ENCODE results near the gene DCHS1.

DCHS1 gene

DNA sequence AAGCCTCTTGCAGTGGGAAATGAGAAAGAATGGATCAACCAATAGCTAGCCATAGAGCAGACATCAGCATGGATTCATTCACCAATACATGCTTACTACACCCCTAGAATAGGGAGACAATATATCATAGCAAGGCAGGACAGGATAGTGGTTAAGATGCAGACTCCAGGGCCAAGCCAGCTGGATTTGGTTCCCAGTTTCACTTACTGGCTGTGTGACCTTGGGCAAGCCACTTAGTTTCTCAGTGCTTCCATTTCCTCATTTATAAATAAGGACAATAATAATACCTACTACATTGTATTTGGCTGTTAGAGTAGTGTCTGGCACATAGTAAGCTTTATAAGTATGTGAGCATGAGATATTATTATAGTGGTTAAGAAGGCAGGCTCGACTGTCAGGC, 7.1 kb downstream of the DCHS1 start:
- Histone ChIP-seq H3K27me3 (ENCODE audit: control insufficient read depth in 2 of 2, insufficient read depth in 2 of 2, low read length in 2 of 2) (peaks cover 0 to 4% of the 10 kb centered on the region in 2 donors), H3K4me1 (ENCODE audit: control insufficient read depth in 2 of 2, insufficient read depth in 2 of 2, low read length in 2 of 2) (peaks cover 20 to 22% of the 10 kb centered on the region in 2 donors), H3K9ac (ENCODE audit: low read depth in 1 of 2, low read length in 2 of 2) (no peak overlapping the region), H3K9me3 (ENCODE audit: control insufficient read depth in 2 of 2, low read length in 2 of 2) (no peaks in the 10 kb centered on the region), H3K36me3 (ENCODE audit: control insufficient read depth in 2 of 2, insufficient read depth in 2 of 2, low read length in 2 of 2) (no peaks in the 10 kb centered on the region), H3K27ac (ENCODE audit: low read depth in 2 of 2, low read length in 2 of 2) (no peak overlapping the region), H3K4me3 (ENCODE audit: low read length in 2 of 2) (no peak overlapping the region)

- Histone ChIP-seq H3K9ac (ENCODE audit: low read depth in 1 of 2, low read length in 2 of 2) (no peak overlapping the region), H3K36me3 (ENCODE audit: control insufficient read depth in 2 of 2, insufficient read depth in 2 of 2, low read length in 2 of 2) (no peaks in the 10 kb centered on the region), H3K27ac (ENCODE audit: low read depth in 2 of 2, low read length in 2 of 2) (peak overlapping the region; percentile 59 to 78), H3K4me1 (ENCODE audit: control insufficient read depth in 2 of 2, insufficient read depth in 2 of 2, low read length in 2 of 2) (peaks cover 20 to 22% of the 10 kb centered on the region in 2 donors), H3K27me3 (ENCODE audit: control insufficient read depth in 2 of 2, insufficient read depth in 2 of 2, low read length in 2 of 2) (peaks cover 0 to 4% of the 10 kb centered on the region in 2 donors), H3K4me3 (ENCODE audit: low read length in 2 of 2) (no peak overlapping the region), H3K9me3 (ENCODE audit: control insufficient read depth in 2 of 2, low read length in 2 of 2) (no peaks in the 10 kb centered on the region)
These were observed 7.8 kb downstream of the DCHS1 start for GRCh38 chr11:6647836-6648235.

GRCh38 chr11:6646918-6647679, 8.5 kb downstream of the DCHS1 start:
- Histone ChIP-seq H3K9me3 (ENCODE audit: control insufficient read depth in 2 of 2, low read length in 2 of 2) (no peaks in the 10 kb centered on the region), H3K27me3 (ENCODE audit: control insufficient read depth in 2 of 2, insufficient read depth in 2 of 2, low read length in 2 of 2) (peaks cover 0 to 4% of the 10 kb centered on the region in 2 donors), H3K27ac (ENCODE audit: low read depth in 2 of 2, low read length in 2 of 2) (peak overlapping the region; percentile 59 to 78), H3K36me3 (ENCODE audit: control insufficient read depth in 2 of 2, insufficient read depth in 2 of 2, low read length in 2 of 2) (no peaks in the 10 kb centered on the region), H3K4me1 (ENCODE audit: control insufficient read depth in 2 of 2, insufficient read depth in 2 of 2, low read length in 2 of 2) (peaks cover 18 to 20% of the 10 kb centered on the region in 2 donors), H3K4me3 (ENCODE audit: low read length in 2 of 2) (no peak overlapping the region), H3K9ac (ENCODE audit: low read depth in 1 of 2, low read length in 2 of 2) (peak overlapping the region in 1 of 2 donors; percentile 26)

- Histone ChIP-seq H3K9ac (ENCODE audit: low read depth in 1 of 2, low read length in 2 of 2) (no peak overlapping the region), H3K9me3 (ENCODE audit: control insufficient read depth in 2 of 2, low read length in 2 of 2) (no peaks in the 10 kb centered on the region), H3K27ac (ENCODE audit: low read depth in 2 of 2, low read length in 2 of 2) (peak overlapping the region; percentile 59 to 78), H3K4me3 (ENCODE audit: low read length in 2 of 2) (peak overlapping the region in 1 of 2 donors; percentile 34), H3K27me3 (ENCODE audit: control insufficient read depth in 2 of 2, insufficient read depth in 2 of 2, low read length in 2 of 2) (peaks cover 0 to 4% of the 10 kb centered on the region in 2 donors), H3K36me3 (ENCODE audit: control insufficient read depth in 2 of 2, insufficient read depth in 2 of 2, low read length in 2 of 2) (no peaks in the 10 kb centered on the region), H3K4me1 (ENCODE audit: control insufficient read depth in 2 of 2, insufficient read depth in 2 of 2, low read length in 2 of 2) (peaks cover 18 to 20% of the 10 kb centered on the region in 2 donors)
These were observed 9.1 kb downstream of the DCHS1 start for GRCh38 chr11:6646576-6646917.

DNA sequence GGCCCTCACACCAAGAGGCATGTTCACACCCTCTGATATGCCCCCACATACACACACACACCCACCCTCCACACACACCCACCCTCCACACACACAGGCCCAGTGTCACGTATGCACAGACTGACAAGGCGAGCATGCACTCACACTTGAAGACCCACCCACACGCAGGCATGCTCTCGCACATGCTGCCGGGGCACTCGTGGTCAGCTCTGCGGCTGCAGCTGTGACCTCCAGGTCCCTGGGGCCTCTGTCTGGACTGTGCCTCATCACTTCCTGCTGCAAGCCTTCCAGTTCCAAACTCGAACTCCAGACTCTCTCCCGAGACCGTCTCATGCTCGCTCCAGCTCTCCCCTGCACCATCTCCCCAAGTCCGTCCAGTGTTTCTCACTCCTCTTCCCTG, 9.5 kb downstream of the DCHS1 start:
- Histone ChIP-seq H3K27ac (ENCODE audit: low read depth in 2 of 2, low read length in 2 of 2) (peak overlapping the region in 1 of 2 donors; percentile 78), H3K9ac (ENCODE audit: low read depth in 1 of 2, low read length in 2 of 2) (no peak overlapping the region)

GRCh38 chr11:6642957-6643356, 12.7 kb downstream of the DCHS1 start:
- no peak overlapping the region for H3K9ac ChIP-seq (ENCODE audit: low read depth in 1 of 2, low read length in 2 of 2)
- H3K27me3 ChIP-seq (ENCODE audit: control insufficient read depth in 2 of 2, insufficient read depth in 2 of 2, low read length in 2 of 2), result no peaks in the 10 kb centered on the region
- no peak overlapping the region for H3K27ac ChIP-seq (ENCODE audit: low read depth in 2 of 2, low read length in 2 of 2)
- no peaks in the 10 kb centered on the region for H3K9me3 ChIP-seq (ENCODE audit: control insufficient read depth in 2 of 2, low read length in 2 of 2)
- no peak overlapping the region for H3K4me3 ChIP-seq (ENCODE audit: low read length in 2 of 2)
- no peaks in the 10 kb centered on the region for H3K36me3 ChIP-seq (ENCODE audit: control insufficient read depth in 2 of 2, insufficient read depth in 2 of 2, low read length in 2 of 2)
- H3K4me1 ChIP-seq (ENCODE audit: control insufficient read depth in 2 of 2, insufficient read depth in 2 of 2, low read length in 2 of 2), result peaks cover 20 to 22% of the 10 kb centered on the region in 2 donors

More for the DNA sequence above, 9.5 kb downstream of the DCHS1 start:
- H3K9me3 ChIP-seq (ENCODE audit: control insufficient read depth in 2 of 2, low read length in 2 of 2), result no peaks in the 10 kb centered on the region
- H3K4me1 ChIP-seq (ENCODE audit: control insufficient read depth in 2 of 2, insufficient read depth in 2 of 2, low read length in 2 of 2), result peaks cover 18 to 20% of the 10 kb centered on the region in 2 donors
- no peaks in the 10 kb centered on the region for H3K36me3 ChIP-seq (ENCODE audit: control insufficient read depth in 2 of 2, insufficient read depth in 2 of 2, low read length in 2 of 2)
- H3K4me3 ChIP-seq (ENCODE audit: low read length in 2 of 2), result peak overlapping the region in 1 of 2 donors; percentile 34
- peaks cover 0 to 4% of the 10 kb centered on the region in 2 donors for H3K27me3 ChIP-seq (ENCODE audit: control insufficient read depth in 2 of 2, insufficient read depth in 2 of 2, low read length in 2 of 2)

GRCh38 chr11:6640985-6641701, 14.5 kb downstream of the DCHS1 start:
- Histone ChIP-seq H3K36me3 (ENCODE audit: control insufficient read depth in 2 of 2, insufficient read depth in 2 of 2, low read length in 2 of 2) (no peaks in the 10 kb centered on the region), H3K9ac (ENCODE audit: low read depth in 1 of 2, low read length in 2 of 2) (no peak overlapping the region), H3K4me3 (ENCODE audit: low read length in 2 of 2) (no peak overlapping the region), H3K27ac (ENCODE audit: low read depth in 2 of 2, low read length in 2 of 2) (no peak overlapping the region), H3K4me1 (ENCODE audit: control insufficient read depth in 2 of 2, insufficient read depth in 2 of 2, low read length in 2 of 2) (peaks cover 2 to 12% of the 10 kb centered on the region in 2 donors), H3K27me3 (ENCODE audit: control insufficient read depth in 2 of 2, insufficient read depth in 2 of 2, low read length in 2 of 2) (no peaks in the 10 kb centered on the region), H3K9me3 (ENCODE audit: control insufficient read depth in 2 of 2, low read length in 2 of 2) (no peaks in the 10 kb centered on the region)

DNA sequence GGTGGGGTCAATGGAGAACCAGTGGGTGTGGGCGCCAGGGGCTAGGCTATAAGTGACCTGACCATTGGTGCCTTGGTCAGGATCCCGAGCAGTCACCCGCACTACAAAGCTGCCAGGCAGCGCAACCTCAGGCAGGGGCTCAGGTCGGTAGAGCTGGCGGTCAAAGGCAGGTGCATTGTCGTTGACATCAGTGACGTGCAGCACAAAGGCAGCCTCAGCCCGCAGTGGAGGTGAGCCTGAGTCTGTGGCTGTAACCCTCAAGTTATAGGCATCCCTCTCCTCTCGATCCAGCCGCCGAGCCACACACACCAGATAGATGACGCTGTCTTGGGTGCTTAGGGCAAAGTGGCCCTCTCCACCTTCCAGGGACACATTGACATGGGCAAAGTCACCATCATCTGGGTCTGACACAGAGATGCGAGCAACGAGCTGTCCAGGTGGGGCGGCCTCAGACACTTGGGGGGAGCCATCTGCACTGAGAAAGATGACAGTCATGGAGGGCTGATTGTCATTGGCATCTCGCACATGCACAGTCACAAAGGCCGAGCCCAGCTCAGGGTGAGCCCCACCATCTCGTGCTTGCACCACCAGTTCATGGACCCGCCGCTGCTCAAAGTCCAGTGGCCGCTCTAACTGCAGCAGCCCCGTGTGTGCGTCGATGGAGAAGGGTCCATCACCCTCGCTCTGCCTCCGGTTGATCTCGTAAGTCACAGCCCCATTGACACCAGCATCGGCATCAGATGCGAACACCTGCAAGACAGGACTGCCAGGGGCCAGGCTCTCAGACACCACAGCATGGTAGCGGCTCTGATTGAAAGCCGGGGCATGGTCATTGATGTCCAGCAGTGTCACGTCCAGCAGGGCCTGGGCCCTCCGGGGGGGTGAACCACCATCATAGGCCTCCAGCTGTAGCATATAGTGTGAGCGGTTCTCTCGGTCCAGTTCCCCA, 15.3 kb downstream of the DCHS1 start:
- H3K27me3 ChIP-seq (ENCODE audit: control insufficient read depth in 2 of 2, insufficient read depth in 2 of 2, low read length in 2 of 2), result no peaks in the 10 kb centered on the region
- H3K9ac ChIP-seq (ENCODE audit: low read depth in 1 of 2, low read length in 2 of 2), result no peak overlapping the region
- no peak overlapping the region for H3K4me3 ChIP-seq (ENCODE audit: low read length in 2 of 2)
- no peaks in the 10 kb centered on the region for H3K9me3 ChIP-seq (ENCODE audit: control insufficient read depth in 2 of 2, low read length in 2 of 2)
- peaks cover 7 to 13% of the 10 kb centered on the region in 2 donors for H3K4me1 ChIP-seq (ENCODE audit: control insufficient read depth in 2 of 2, insufficient read depth in 2 of 2, low read length in 2 of 2)
- H3K36me3 ChIP-seq (ENCODE audit: control insufficient read depth in 2 of 2, insufficient read depth in 2 of 2, low read length in 2 of 2), result no peaks in the 10 kb centered on the region
- no peak overlapping the region for H3K27ac ChIP-seq (ENCODE audit: low read depth in 2 of 2, low read length in 2 of 2)

- no peaks in the 10 kb centered on the region for H3K9me3 ChIP-seq (ENCODE audit: control insufficient read depth in 2 of 2, low read length in 2 of 2)
- H3K9ac ChIP-seq (ENCODE audit: low read depth in 1 of 2, low read length in 2 of 2), result no peak overlapping the region
- H3K36me3 ChIP-seq (ENCODE audit: control insufficient read depth in 2 of 2, insufficient read depth in 2 of 2, low read length in 2 of 2), result no peaks in the 10 kb centered on the region
- H3K4me1 ChIP-seq (ENCODE audit: control insufficient read depth in 2 of 2, insufficient read depth in 2 of 2, low read length in 2 of 2), result peaks cover 14 to 19% of the 10 kb centered on the region in 2 donors
- H3K27me3 ChIP-seq (ENCODE audit: control insufficient read depth in 2 of 2, insufficient read depth in 2 of 2, low read length in 2 of 2), result no peaks in the 10 kb centered on the region
- no peak overlapping the region for H3K27ac ChIP-seq (ENCODE audit: low read depth in 2 of 2, low read length in 2 of 2)
- H3K4me3 ChIP-seq (ENCODE audit: low read length in 2 of 2), result no peak overlapping the region
These were observed 17.2 kb downstream of the DCHS1 start for GRCh38 chr11:6638429-6638828.

Data from mucosa of rectum (tissue), 2 donors.